ENCODE data around the gene FAM181B. TPM values are rescaled to one million over a fixed set of nuclear protein-coding genes. Genes with fewer than 3 reads are reported as not detected.
A peak's percentile ranks its signal among the peaks of the same experiment; 100 is the strongest.

FAM181B gene
- total and polyA plus RNA-seq, 2 of the 13 experiments (the other 11 are each of a cell fraction or from before 2014, with no cell fraction given): not detected

DNA sequence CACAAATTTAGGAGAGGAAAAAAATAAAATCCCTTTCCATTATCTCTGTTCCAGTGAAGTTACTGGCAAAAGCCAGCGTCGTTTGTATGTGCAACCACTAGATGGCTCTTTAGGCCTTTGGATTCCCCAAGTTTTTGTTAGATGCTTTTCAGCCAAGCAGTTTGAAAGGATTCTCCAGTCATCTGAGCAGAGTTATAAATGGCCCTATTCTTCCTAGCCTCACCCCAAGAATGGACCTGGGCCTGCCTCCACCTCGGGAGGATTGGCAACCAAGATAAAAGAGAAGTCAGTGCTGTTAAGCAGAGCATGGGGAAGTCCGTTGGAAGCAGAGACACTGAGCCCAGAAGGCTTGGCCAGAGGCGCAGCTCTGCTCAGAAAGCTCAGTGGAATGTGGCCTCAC lies 15.4 kb downstream of the FAM181B start:
- Histone ChIP-seq H2AFZ (ENCODE audit: low read length) (no peak overlapping the region), H4K20me1 (ENCODE audit: insufficient read depth, low read length) (no peaks in the 10 kb centered on the region), H3K4me3 (replicated peaks in 1 of 3; ENCODE audit: insufficient read depth in 1 of 3, low read depth in 2 of 3, low read length in 3 of 3) (no peak overlapping the region), H3K4me1 (ENCODE audit: insufficient read depth, low read length) (no peaks in the 10 kb centered on the region), H3K27ac (ENCODE audit: extremely low read length, insufficient read depth, low read length) (no peak overlapping the region), H3K4me2 (ENCODE audit: low read depth, low read length) (no peak overlapping the region), H3K27me3 (ENCODE audit: control insufficient read depth in 1 of 2, insufficient read depth in 2 of 2, low read length in 2 of 2) (peaks cover 0 to 18% of the 10 kb centered on the region in 2 experiments; a peak in 3 of 5 replicates), H3K9me3 (ENCODE audit: low read length) (no peaks in the 10 kb centered on the region), H3K79me2 (ENCODE audit: insufficient read depth, low read length) (no peaks in the 10 kb centered on the region), H3K36me3 (replicated peaks in 1 of 2; ENCODE audit: control insufficient read depth in 1 of 2, insufficient read depth in 2 of 2, low read length in 2 of 2) (no peaks in the 10 kb centered on the region), H3K9ac (ENCODE audit: insufficient read depth, low read depth, low read length) (no peak overlapping the region)
- ATAC-seq (peak; percentile 72), DNase-seq (ENCODE audit: low spot score) (peak; percentile 7), FAIRE-seq (peak; percentile 64)
- CTCF ChIA-PET (ENCODE audit: low intra/inter-chr PET ratio, low total read pairs): interaction anchor here (0.7 to 2.6 kb wide), 3 partner anchors 146 to 1102 kb away, joined by 4 to 21 read pairs (median 5); no protein-coding TSS in a partner anchor
- in situ Hi-C loops (cut with HindIII; ENCODE audit: extremely low pct_ligation_motif_present, low pct_unique_long_range_greater_than_20kb): loop anchor here (25.0 kb wide), 1 partner anchor 1094 kb away; no protein-coding TSS in a partner anchor
- intact Hi-C loops (cut with micrococcal nuclease; ENCODE audit: unreplicated experiment): loop anchor here (1.0 kb wide), 2 partner anchors 146 to 1102 kb away; no protein-coding TSS in a partner anchor
- BruUV-seq (replicated peaks): no TSS peak
- POLR2A ChIA-PET: no interaction called here
- WGBS (ENCODE audit: low lambda C conversion rate): 28% methylated on average over 5 of the region's 5 CpGs
- TF ChIP-seq LCORL (IDR thresholded peaks at IDR 0.05) (no peak), LCORL (CRISPR knock-in tag; IDR thresholded peaks at IDR 0.05) (no peak), ZNF660 (CRISPR knock-in tag; IDR thresholded peaks at IDR 0.05; ENCODE audit: borderline replicate concordance, low read depth) (no peak), GMEB1 (CRISPR knock-in tag; IDR thresholded peaks at IDR 0.05; ENCODE audit: borderline replicate concordance) (no peak), DPF2 (CRISPR knock-in tag; IDR thresholded peaks at IDR 0.05; ENCODE audit: borderline replicate concordance, low read depth) (no peak), ZNF546 (CRISPR knock-in tag; conservative IDR thresholded peaks at IDR 0.05) (no peak), KAT2B (IDR thresholded peaks at IDR 0.05; ENCODE audit: borderline replicate concordance, low read depth, low read length) (no peak), SOX5 (CRISPR knock-in tag; IDR thresholded peaks at IDR 0.05; ENCODE audit: borderline replicate concordance) (no peak), ZNF264 (CRISPR knock-in tag; IDR thresholded peaks at IDR 0.05) (no peak), TEAD3 (CRISPR knock-in tag; optimal IDR thresholded peaks at IDR 0.05; ENCODE audit: borderline replicate concordance) (no peak)
- TF ChIP-seq, protein P1, sequence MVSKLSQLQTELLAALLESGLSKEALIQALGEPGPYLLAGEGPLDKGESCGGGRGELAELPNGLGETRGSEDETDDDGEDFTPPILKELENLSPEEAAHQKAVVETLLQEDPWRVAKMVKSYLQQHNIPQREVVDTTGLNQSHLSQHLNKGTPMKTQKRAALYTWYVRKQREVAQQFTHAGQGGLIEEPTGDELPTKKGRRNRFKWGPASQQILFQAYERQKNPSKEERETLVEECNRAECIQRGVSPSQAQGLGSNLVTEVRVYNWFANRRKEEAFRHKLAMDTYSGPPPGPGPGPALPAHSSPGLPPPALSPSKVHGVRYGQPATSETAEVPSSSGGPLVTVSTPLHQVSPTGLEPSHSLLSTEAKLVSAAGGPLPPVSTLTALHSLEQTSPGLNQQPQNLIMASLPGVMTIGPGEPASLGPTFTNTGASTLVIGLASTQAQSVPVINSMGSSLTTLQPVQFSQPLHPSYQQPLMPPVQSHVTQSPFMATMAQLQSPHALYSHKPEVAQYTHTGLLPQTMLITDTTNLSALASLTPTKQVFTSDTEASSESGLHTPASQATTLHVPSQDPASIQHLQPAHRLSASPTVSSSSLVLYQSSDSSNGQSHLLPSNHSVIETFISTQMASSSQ (IDR thresholded peaks at IDR 0.05; ENCODE audit: low read depth): no peak
- TF ChIP-seq, protein P1 (CRISPR knock-in tag; IDR thresholded peaks at IDR 0.05; ENCODE audit: borderline replicate concordance): no peak
- TF ChIP-seq, protein P2, sequence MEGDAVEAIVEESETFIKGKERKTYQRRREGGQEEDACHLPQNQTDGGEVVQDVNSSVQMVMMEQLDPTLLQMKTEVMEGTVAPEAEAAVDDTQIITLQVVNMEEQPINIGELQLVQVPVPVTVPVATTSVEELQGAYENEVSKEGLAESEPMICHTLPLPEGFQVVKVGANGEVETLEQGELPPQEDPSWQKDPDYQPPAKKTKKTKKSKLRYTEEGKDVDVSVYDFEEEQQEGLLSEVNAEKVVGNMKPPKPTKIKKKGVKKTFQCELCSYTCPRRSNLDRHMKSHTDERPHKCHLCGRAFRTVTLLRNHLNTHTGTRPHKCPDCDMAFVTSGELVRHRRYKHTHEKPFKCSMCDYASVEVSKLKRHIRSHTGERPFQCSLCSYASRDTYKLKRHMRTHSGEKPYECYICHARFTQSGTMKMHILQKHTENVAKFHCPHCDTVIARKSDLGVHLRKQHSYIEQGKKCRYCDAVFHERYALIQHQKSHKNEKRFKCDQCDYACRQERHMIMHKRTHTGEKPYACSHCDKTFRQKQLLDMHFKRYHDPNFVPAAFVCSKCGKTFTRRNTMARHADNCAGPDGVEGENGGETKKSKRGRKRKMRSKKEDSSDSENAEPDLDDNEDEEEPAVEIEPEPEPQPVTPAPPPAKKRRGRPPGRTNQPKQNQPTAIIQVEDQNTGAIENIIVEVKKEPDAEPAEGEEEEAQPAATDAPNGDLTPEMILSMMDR (CRISPR knock-in tag; IDR thresholded peaks at IDR 0.05): peak; percentile 74
- TF ChIP-seq, protein P3, sequence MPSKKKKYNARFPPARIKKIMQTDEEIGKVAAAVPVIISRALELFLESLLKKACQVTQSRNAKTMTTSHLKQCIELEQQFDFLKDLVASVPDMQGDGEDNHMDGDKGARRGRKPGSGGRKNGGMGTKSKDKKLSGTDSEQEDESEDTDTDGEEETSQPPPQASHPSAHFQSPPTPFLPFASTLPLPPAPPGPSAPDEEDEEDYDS (CRISPR knock-in tag; IDR thresholded peaks at IDR 0.05): no peak

Measured in HepG2 (cell line).